Mesenchymal stem cell (in vitro differentiated cells and primary cell): ENCODE data around the gene SMIM45.

Experiments used
- DNase-seq: peaks from one replicate; pipeline ENCODE4 v3.0.0-alpha.2; 2013
- H2AFZ ChIP-seq: one replicate; pipeline ENCODE4 v1.6.1; 2013; ENCODE audit warnings: low read depth, mild to moderate bottlenecking, control low read depth, inconsistent platforms, low read length, moderate library complexity
- H2AK5ac ChIP-seq: 2 replicates; pipeline ENCODE4 v1.6.1; 2013; ENCODE audit warnings: low read length, moderate library complexity, mild to moderate bottlenecking, inconsistent platforms; ENCODE audit not compliant: severe bottlenecking
- H2BK120ac ChIP-seq: one replicate; pipeline ENCODE4 v1.6.1; 2013; ENCODE audit warnings: low read depth, mild to moderate bottlenecking, inconsistent platforms, low read length, moderate library complexity
- H2BK12ac ChIP-seq, 2 experiments: one replicate each; pipeline ENCODE4 v1.6.1; 2013; ENCODE audit warnings: inconsistent platforms in 2 of 2, low read length in 2 of 2, mild to moderate bottlenecking in 2 of 2, moderate library complexity in 2 of 2, control low read depth in 1 of 2
- H2BK15ac ChIP-seq: one replicate; pipeline ENCODE4 v1.6.1; 2013; ENCODE audit warnings: mild to moderate bottlenecking, low read depth, inconsistent platforms; ENCODE audit not compliant: poor library complexity, severe bottlenecking
- H2BK5ac ChIP-seq: 2 replicates; pipeline ENCODE4 v1.6.1; 2013; ENCODE audit warnings: low read depth, mild to moderate bottlenecking, low read length, control low read depth, inconsistent platforms; ENCODE audit not compliant: poor library complexity, severe bottlenecking
- H3K14ac ChIP-seq, 2 experiments: one replicate each; pipeline ENCODE4 v1.6.1; 2013; ENCODE audit warnings: inconsistent platforms in 2 of 2, low read length in 2 of 2, control low read depth in 1 of 2, mild to moderate bottlenecking in 1 of 2, moderate library complexity in 1 of 2
- H3K18ac ChIP-seq, 2 experiments: one replicate each; pipeline ENCODE4 v1.6.1; 2013; ENCODE audit warnings: inconsistent platforms in 2 of 2, low read length in 2 of 2, control low read depth in 1 of 2, low read depth in 1 of 2, mild to moderate bottlenecking in 1 of 2
- H3K23ac ChIP-seq, 2 experiments: one replicate each; pipeline ENCODE4 v1.6.1; 2013; ENCODE audit warnings: inconsistent platforms in 2 of 2, low read length in 2 of 2, mild to moderate bottlenecking in 2 of 2, moderate library complexity in 2 of 2, control low read depth in 1 of 2
- H3K27ac ChIP-seq: 2 replicates; pipeline ENCODE4 v1.5.1; 2013; ENCODE audit warnings: mild to moderate bottlenecking, moderate library complexity, low read length, control low read depth, inconsistent platforms; ENCODE audit not compliant: poor library complexity, severe bottlenecking
- H3K27me3 ChIP-seq, 2 experiments: 2 replicates each; pipeline versions ENCODE4 v1.6.1 to v1.7.0; 2013; ENCODE audit warnings: low read length in 2 of 2, mild to moderate bottlenecking in 2 of 2, moderate library complexity in 2 of 2, control low read depth in 1 of 2, inconsistent platforms in 1 of 2; ENCODE audit not compliant: control insufficient read depth in 1 of 2, insufficient read depth in 1 of 2
- H3K36me3 ChIP-seq, 2 experiments: 2 replicates each; pipeline versions ENCODE4 v1.6.1 to v1.7.0; 2013; ENCODE audit warnings: low read length in 2 of 2, control low read depth in 1 of 2, inconsistent platforms in 1 of 2, low read depth in 1 of 2, mild to moderate bottlenecking in 1 of 2; ENCODE audit not compliant: insufficient read depth in 2 of 2, control insufficient read depth in 1 of 2
- H3K4ac ChIP-seq, 2 experiments: one replicate each; pipeline ENCODE4 v1.6.1; 2013; ENCODE audit warnings: inconsistent platforms in 2 of 2, low read length in 2 of 2, mild to moderate bottlenecking in 2 of 2, moderate library complexity in 2 of 2, control low read depth in 1 of 2, low read depth in 1 of 2
- H3K4me1 ChIP-seq: 2 replicates; pipeline ENCODE4 v1.6.1; 2013; ENCODE audit warnings: low read depth, low read length, control low read depth; ENCODE audit not compliant: control insufficient read depth, insufficient read depth
- H3K4me2 ChIP-seq: 2 replicates; pipeline ENCODE4 v1.6.1; 2013; ENCODE audit warnings: low read length, mild to moderate bottlenecking, inconsistent platforms; ENCODE audit not compliant: poor library complexity, severe bottlenecking
- H3K4me3 ChIP-seq, 2 experiments: 2 replicates each; pipeline versions ENCODE4 v1.5.1 to v1.7.0; 2013; ENCODE audit warnings: low read length in 2 of 2, mild to moderate bottlenecking in 2 of 2, control low read depth in 1 of 2, low read depth in 1 of 2; ENCODE audit not compliant: insufficient read depth in 1 of 2
- H3K79me1 ChIP-seq: replicated peaks from 2 replicates; pipeline ENCODE4 v1.6.1; 2013; ENCODE audit warnings: mild to moderate bottlenecking, control low read depth, low read length, inconsistent platforms; ENCODE audit not compliant: poor library complexity, severe bottlenecking
- H3K9ac ChIP-seq: 2 replicates; pipeline ENCODE4 v1.7.0; 2013; ENCODE audit warnings: mild to moderate bottlenecking, low read length, moderate library complexity
- H3K9me3 ChIP-seq: 2 replicates; pipeline ENCODE4 v1.7.0; 2013; ENCODE audit warnings: mild to moderate bottlenecking, low read length; ENCODE audit not compliant: control insufficient read depth
- H4K8ac ChIP-seq: one replicate; pipeline ENCODE4 v1.6.1; 2013; ENCODE audit warnings: inconsistent platforms, mild to moderate bottlenecking, low read length, moderate library complexity
- H4K91ac ChIP-seq: one replicate; pipeline ENCODE4 v1.6.1; 2013; ENCODE audit warnings: mild to moderate bottlenecking, low read length, inconsistent platforms
- WGBS: methylation state at CpG from one replicate; pipeline ENCODE4 v1.1.7; 2013; ENCODE audit warnings: mixed read lengths; 5-methylcytosine and 5-hydroxymethylcytosine counted together

Gene SMIM45

GRCh38 chr22:41975299-41976069, 23.5 kb downstream of the SMIM45 start:
- 85% methylated on average over 12 of the region's 12 CpGs for WGBS

GRCh38 chr22:41976070-41976901, 24.3 kb downstream of the SMIM45 start:
- Histone ChIP-seq H3K9ac (no peak overlapping the region), H3K4me2 (peak overlapping the region; percentile 87), H3K27ac (no peak overlapping the region), H4K8ac (no peak overlapping the region), H3K27me3 (peaks cover 62 to 78% of the 10 kb centered on the region in 2 experiments), H3K23ac (no peak overlapping the region), H2BK12ac (no peak overlapping the region), H2BK120ac (no peak overlapping the region), H2BK15ac (no peak overlapping the region), H3K9me3 (no peaks in the 10 kb centered on the region), H4K91ac (no peak overlapping the region), H3K36me3 (no peaks in the 10 kb centered on the region), H3K4me3 (peak overlapping the region; percentile 29 to 39), H3K14ac (no peak overlapping the region), H3K4me1 (peaks cover 9% of the 10 kb centered on the region), H3K4ac (no peak overlapping the region), H2AFZ (no peak overlapping the region), H2BK5ac (no peak overlapping the region), H3K18ac (no peak overlapping the region), H2AK5ac (no peak overlapping the region), H3K79me1 (no peaks in the 10 kb centered on the region)
- no peak for DNase-seq
- WGBS, result 9% methylated on average over 21 of the region's 72 CpGs

More at GRCh38 chr22:41975299-41976069, 23.5 kb downstream of the SMIM45 start:
- no peaks in the 10 kb centered on the region for H3K9me3 ChIP-seq
- H2BK15ac ChIP-seq, result no peak overlapping the region
- peaks cover 9% of the 10 kb centered on the region for H3K4me1 ChIP-seq
- H2BK5ac ChIP-seq, result no peak overlapping the region
- H4K8ac ChIP-seq, result no peak overlapping the region
- no peaks in the 10 kb centered on the region for H3K36me3 ChIP-seq
- H3K27me3 ChIP-seq, result peaks cover 65 to 79% of the 10 kb centered on the region in 2 experiments
- H3K9ac ChIP-seq, result no peak overlapping the region
- no peak overlapping the region for H2BK120ac ChIP-seq
- H3K14ac ChIP-seq, result no peak overlapping the region
- DNase-seq, result no peak
- H2AFZ ChIP-seq, result no peak overlapping the region
- no peaks in the 10 kb centered on the region for H3K79me1 ChIP-seq
- no peak overlapping the region for H3K4me2 ChIP-seq
- no peak overlapping the region for H4K91ac ChIP-seq
- H3K4ac ChIP-seq, result no peak overlapping the region
- H3K18ac ChIP-seq, result no peak overlapping the region
- H2BK12ac ChIP-seq, result no peak overlapping the region
- no peak overlapping the region for H3K23ac ChIP-seq
- no peak overlapping the region for H3K4me3 ChIP-seq
- no peak overlapping the region for H2AK5ac ChIP-seq
- no peak overlapping the region for H3K27ac ChIP-seq

DNA sequence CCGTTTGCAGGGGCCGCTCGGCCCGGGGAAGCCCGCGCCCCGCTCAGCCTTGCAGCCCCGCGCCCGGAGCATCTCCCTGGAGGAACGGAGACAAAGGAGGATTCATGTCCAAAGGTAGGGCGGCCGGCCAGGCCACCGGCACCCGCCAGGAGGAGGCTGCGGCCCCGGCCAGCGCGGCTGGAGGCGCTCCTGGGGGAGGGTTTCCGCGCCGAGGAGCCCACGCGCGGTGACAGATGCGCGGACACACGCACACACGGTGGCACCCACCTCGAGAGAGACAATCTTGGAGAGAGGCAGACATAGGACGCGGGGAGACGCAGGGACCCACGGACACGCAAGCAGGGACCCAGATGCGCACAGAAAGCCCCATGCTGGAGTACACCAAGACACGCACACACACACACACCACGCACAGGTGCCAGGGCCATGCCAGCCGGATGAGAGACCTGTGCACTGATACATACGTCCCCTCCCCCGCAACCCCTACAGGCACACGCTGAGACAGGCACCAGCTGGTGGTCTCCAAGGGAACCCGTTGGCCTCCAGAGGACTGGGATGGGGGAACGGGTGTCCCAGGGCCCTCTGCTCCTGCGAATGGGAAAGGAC, 25.1 kb downstream of the SMIM45 start:
- Histone ChIP-seq H3K9ac (no peak overlapping the region), H3K23ac (peak overlapping the region in 1 of 2 experiments; percentile 66), H3K79me1 (no peaks in the 10 kb centered on the region), H2BK120ac (no peak overlapping the region), H2BK15ac (no peak overlapping the region), H3K36me3 (no peaks in the 10 kb centered on the region), H4K8ac (no peak overlapping the region), H3K4ac (no peak overlapping the region), H2AK5ac (no peak overlapping the region), H3K4me2 (peak overlapping the region; percentile 62), H2BK5ac (no peak overlapping the region), H3K4me3 (peak overlapping the region in 1 of 2 experiments; percentile 53), H3K4me1 (peaks cover 9% of the 10 kb centered on the region), H2AFZ (no peak overlapping the region), H3K14ac (no peak overlapping the region), H3K27me3 (peaks cover 56 to 77% of the 10 kb centered on the region in 2 experiments), H3K18ac (no peak overlapping the region), H2BK12ac (no peak overlapping the region), H3K9me3 (no peaks in the 10 kb centered on the region), H3K27ac (no peak overlapping the region), H4K91ac (no peak overlapping the region)
- DNase-seq, result no peak
- 6% methylated on average over 37 of the region's 46 CpGs for WGBS

- Histone ChIP-seq H3K4me1 (peaks cover 9% of the 10 kb centered on the region), H2AK5ac (no peak overlapping the region), H3K27ac (no peak overlapping the region), H3K14ac (no peak overlapping the region), H2BK120ac (no peak overlapping the region), H3K4me3 (no peak overlapping the region), H3K9ac (no peak overlapping the region), H4K8ac (no peak overlapping the region), H3K4me2 (no peak overlapping the region), H4K91ac (no peak overlapping the region), H3K18ac (no peak overlapping the region), H2BK15ac (no peak overlapping the region), H3K23ac (no peak overlapping the region), H3K27me3 (peaks cover 58 to 66% of the 10 kb centered on the region in 2 experiments), H2BK12ac (no peak overlapping the region), H3K79me1 (no peaks in the 10 kb centered on the region), H2BK5ac (no peak overlapping the region), H3K4ac (no peak overlapping the region), H3K36me3 (no peaks in the 10 kb centered on the region), H2AFZ (no peak overlapping the region), H3K9me3 (no peaks in the 10 kb centered on the region)
- 100% methylated on average over 1 of the region's 1 CpG for WGBS
- no peak for DNase-seq
These were observed 26.8 kb downstream of the SMIM45 start for GRCh38 chr22:41978732-41979131.
